GM12892 (cell line): ENCODE results near the gene FAM3D.

ENCODE experiments used
- DNase-seq: peaks from one replicate; pipeline ENCODE4 v3.0.0; 2011; ENCODE audit not compliant: insufficient read length
- FAIRE-seq: peaks from 2 replicates; lab custom pipeline; 2011; peaks lifted over from hg19 to GRCh38; lab: Jason Lieb, UNC
- POLR2A ChIP-seq: IDR thresholded peaks from 2 replicates; pipeline ENCODE4 v1.6.1; 2011; ENCODE audit warnings: low read depth, low read length, control low read depth
- POLR2AphosphoS5 ChIP-seq: IDR thresholded peaks from 2 replicates; pipeline ENCODE4 v1.6.1; 2011; ENCODE audit warnings: low read depth, low read length, control low read depth
- TAF1 ChIP-seq: IDR thresholded peaks from 2 replicates; pipeline ENCODE4 v1.6.1; 2011; ENCODE audit warnings: low read depth, mild to moderate bottlenecking, control low read depth, low read length, borderline replicate concordance

The FAM3D gene

DNA sequence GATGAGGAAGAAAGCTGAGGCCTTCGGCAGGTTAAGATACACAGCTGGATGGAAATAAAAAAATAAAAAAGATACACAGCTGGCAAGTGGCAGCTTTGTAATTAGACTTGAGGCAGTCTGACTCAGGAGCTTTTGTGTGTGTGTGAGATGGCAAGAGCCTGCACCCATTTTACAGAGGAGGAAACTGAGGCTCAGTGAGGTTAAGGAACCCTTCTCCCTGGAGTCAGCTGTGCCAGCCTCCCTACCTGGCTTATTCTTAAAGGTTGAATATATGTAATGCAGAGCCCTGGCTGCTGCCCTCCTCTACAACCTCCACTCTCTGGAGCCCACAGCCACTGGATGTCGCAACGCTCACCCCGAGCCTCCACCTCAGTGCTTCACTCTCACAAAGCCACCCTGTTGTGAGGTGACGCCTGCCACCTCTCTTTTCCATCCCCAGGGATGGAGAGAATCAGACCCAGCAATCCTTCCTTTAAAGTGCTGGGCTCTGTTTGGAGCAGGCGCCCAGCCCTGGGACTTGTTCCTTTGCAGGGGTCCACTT lies 68.7 kb downstream of the FAM3D start:
- TF ChIP-seq POLR2AphosphoS5 (no peak), TAF1 (no peak)
- DNase-seq (no peak), FAIRE-seq (no peak)

DNA sequence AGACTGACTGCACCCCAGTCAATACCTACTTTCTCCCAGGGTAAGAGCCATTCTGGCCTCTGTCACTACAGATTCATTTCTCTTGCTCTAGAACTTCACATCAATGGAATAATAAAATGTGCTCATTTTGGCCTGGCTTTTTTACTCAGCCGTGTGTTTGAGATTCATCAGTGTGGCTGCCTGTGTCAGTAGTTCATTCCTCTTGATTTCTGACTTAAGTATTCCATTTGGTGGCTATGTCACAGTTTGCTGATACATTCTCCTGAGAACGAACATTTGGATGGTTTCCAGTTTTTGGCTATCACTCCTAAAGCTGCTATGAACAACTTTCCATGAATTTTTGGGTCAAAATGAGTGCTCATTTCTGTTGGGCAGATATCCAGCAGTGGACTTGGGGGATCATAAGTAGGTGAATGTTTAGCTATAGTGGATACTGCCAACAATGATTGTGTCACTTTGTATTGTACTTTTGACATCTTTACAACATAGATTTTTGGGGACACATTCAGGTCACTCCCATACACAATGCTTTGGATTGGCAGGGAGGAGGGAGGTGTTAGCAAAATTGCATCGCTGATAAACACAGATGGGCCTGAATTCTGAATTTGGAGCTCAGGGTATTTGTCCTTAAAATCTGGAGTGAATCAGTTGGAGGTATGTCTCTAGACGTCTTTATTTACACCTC lies 69.6 kb downstream of the FAM3D start:
- TF ChIP-seq TAF1: no peak
- TF ChIP-seq POLR2A: no peak
- TF ChIP-seq POLR2AphosphoS5: no peak
- DNase-seq: no peak
- FAIRE-seq: no peak

- no peak for TF ChIP-seq POLR2A
- no peak for FAIRE-seq
- no peak for DNase-seq
Observed at GRCh38 chr3:58594117-58594516, 72.5 kb downstream of the FAM3D start.

DNA sequence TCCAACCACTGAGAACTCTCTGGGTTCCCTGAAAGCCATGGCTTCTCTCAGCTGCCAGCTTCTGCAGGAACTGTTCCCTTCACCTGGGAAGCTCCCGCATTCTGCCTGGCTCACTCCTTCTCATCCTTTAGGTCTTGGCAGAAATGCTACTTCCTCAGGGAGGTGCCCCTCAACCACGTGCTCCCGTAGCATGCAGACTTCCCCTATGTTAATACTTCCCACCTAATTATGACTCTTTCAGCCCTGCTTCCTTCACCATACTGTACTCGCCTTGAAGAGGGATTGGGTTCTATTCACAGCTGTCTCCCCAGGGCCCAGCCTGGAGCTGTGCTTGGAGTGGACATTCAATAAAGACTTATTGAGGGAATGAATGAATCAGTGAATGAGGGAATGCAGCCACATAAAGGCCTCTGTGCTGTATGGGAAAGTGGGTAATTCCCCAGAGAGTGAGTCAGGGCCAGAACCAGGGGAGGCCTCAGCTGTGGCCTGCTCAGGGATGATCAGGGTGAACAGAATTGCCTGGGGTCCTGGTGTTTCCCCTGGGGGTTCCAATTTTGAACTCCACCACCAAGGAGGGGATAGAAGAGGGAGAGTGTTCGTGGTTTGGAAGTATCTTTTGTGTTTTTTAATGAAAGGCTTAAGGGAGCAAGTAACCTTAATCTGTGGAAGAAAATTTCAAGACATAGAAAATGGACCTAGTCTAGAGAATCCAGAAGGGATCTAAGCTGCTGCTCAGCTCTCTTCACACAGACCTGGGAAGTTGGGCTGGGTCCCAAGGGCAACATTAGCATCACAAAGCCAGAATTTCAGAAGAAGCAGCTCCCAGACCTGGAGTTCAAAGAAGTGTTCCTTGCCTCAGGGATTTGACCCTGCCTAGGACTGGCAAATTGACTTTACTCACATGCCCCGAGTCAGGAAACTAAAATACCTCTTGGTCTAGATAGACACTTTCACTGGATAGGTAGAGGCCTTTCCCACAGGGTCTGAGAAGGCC lies 74.8 kb downstream of the FAM3D start:
- DNase-seq (no peak), FAIRE-seq (no peak)
- TF ChIP-seq POLR2AphosphoS5 (no peak), TAF1 (no peak), POLR2A (no peak)

- DNase-seq: no peak
- no peak for TF ChIP-seq POLR2A
- no peak for TF ChIP-seq TAF1
- no peak for TF ChIP-seq POLR2AphosphoS5
Observed at GRCh38 chr3:58588030-58588614, 78.5 kb downstream of the FAM3D start.

DNA sequence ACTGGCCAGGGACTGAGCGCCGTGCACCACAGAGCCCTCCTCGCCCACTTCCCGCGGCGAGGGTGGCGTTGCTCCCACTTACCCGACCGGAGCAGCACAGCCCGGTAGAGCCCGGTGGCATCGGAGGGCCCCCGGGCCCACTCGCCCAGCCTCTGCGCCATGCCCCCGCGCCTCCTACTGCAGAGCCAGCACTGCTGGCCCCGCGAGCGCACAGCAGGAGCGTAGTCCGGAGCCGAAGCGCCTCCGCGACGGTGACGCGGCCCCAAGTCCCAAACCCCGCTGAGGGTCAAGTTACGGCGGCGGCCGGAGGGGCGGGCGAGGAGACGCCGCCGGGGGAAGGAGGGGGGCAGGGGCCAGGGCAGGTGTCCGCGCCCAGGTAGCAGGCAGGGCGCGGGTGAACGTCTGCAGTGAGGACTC lies 79.8 kb downstream of the FAM3D start:
- FAIRE-seq: no peak
- TF ChIP-seq TAF1 (no peak), POLR2A (no peak), POLR2AphosphoS5 (no peak)
- no peak for DNase-seq

More at GRCh38 chr3:58588030-58588614, 78.5 kb downstream of the FAM3D start:
- no peak for FAIRE-seq

DNA sequence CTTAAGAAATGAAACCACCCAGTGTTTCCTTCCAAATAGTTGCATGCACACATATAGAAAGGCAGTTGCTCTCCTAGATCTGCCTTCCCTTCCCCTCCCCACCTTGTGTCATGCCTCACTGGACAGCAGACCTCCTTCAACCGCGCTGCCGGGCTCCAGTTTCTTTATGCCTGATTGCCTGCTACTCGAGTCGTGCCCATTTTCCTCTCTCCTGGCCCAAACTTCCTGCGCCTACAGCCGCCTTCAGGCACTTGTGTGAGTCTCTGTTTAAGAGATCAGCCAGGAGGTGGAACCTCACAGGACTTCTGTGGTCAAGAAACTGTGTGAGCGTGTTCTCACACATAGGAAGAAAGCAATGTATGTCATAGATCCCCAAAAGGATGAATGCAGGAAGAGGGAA lies 80.6 kb downstream of the FAM3D start:
- DNase-seq (no peak), FAIRE-seq (no peak)
- TF ChIP-seq TAF1 (no peak), POLR2AphosphoS5 (no peak), POLR2A (no peak)

DNA sequence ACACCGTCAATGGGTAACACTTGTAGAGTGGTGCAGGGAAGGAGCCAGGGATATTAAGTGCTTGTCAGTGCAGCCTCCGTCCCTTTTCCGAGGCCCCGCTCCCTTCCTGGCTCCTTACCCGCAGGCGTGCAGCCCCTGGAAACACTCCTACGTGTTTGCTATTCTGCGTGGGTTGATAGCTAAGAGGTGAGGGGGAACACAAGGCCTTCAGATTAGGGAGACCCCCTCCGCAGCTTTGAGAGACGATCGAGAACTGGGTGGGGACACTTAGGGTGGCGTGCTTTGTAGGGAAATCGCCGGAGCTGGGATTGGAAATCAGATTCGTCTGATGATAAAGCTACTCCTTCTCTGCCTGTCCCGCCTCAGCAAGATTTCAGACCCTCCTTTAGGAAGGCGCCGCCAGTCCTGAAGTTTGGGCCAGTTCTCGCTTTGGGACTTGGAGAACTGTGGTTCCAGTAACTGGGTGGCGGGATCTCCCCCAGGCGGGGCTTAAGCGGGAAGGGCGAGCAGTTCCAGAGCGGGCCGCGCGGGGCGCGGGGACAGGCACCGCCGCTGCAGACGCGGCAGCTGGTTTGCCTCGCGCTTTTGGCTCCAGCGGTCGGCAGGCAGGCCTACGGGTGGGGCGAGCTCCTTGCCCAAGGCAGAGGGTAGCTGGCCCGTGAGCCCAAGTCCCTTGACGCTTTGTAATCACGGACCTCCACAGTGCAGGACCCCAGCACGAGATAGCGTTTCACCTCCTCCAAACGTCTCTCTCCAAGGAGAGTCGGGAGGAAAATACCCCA lies 81.4 kb downstream of the FAM3D start:
- DNase-seq: peak; percentile 74
- FAIRE-seq: peak; percentile 86
- TF ChIP-seq POLR2A (no peak), POLR2AphosphoS5 (no peak), TAF1 (no peak)

- TF ChIP-seq POLR2AphosphoS5: no peak
- no peak for TF ChIP-seq POLR2A
- TF ChIP-seq TAF1: no peak
Observed at GRCh38 chr3:58584690-58585004, 81.9 kb downstream of the FAM3D start.

More at GRCh38 chr3:58584690-58585004, 81.9 kb downstream of the FAM3D start:
- no peak for DNase-seq
- peak; percentile 24 for FAIRE-seq
